HG02970 (cell line): Measurements from ENCODE around the gene DENND1B.
A peak's percentile ranks its signal among the peaks of the same experiment; 100 is the strongest.
"Not testable (repeated sequence)": the region's sequence is repeated elsewhere in the genome, so short reads cannot be mapped to it uniquely, and the experiment has no call there.

ENCODE experiments used
- ATAC-seq: cut with Tn5 transposase; IDR thresholded peaks from one replicate; pipeline ENCODE4 v1.9.1; 2021; ENCODE audit warnings: mild to moderate bottlenecking, moderate library complexity, moderate number of reproducible peaks; ENCODE audit not compliant: unreplicated experiment, low FRiP score

Gene DENND1B

GRCh38 chr1:197572169-197572568, 203.1 kb downstream of the DENND1B start:
- ATAC-seq: no peak

- no peak for ATAC-seq
These were observed 207.8 kb downstream of the DENND1B start for GRCh38 chr1:197567442-197567841.

- ATAC-seq: no peak
These were observed 214.2 kb downstream of the DENND1B start for GRCh38 chr1:197561041-197561440.

GRCh38 chr1:197559655-197560054, 215.6 kb downstream of the DENND1B start:
- no peak for ATAC-seq

- ATAC-seq: no peak
These were observed 216.0 kb downstream of the DENND1B start for GRCh38 chr1:197559244-197559643.

- ATAC-seq: no peak
These were observed 218.0 kb downstream of the DENND1B start for GRCh38 chr1:197557302-197557701.

- ATAC-seq: no peak
These were observed 222.0 kb downstream of the DENND1B start for GRCh38 chr1:197553281-197553680.

- ATAC-seq: no peak
These were observed 228.3 kb downstream of the DENND1B start for GRCh38 chr1:197546989-197547388.

- no peak for ATAC-seq
These were observed 230.7 kb downstream of the DENND1B start for GRCh38 chr1:197544553-197544952.

GRCh38 chr1:197544130-197544529, 231.2 kb downstream of the DENND1B start:
- no peak for ATAC-seq

GRCh38 chr1:197541411-197541810, 233.9 kb downstream of the DENND1B start:
- ATAC-seq: no peak

GRCh38 chr1:197526736-197527371, 248.4 kb downstream of the DENND1B start:
- ATAC-seq: no peak

GRCh38 chr1:197521118-197521739, 254.1 kb downstream of the DENND1B start:
- ATAC-seq: peak; percentile 78

- no peak for ATAC-seq
These were observed 255.4 kb downstream of the DENND1B start for GRCh38 chr1:197519741-197520334.

GRCh38 chr1:197515421-197515820, 259.9 kb downstream of the DENND1B start:
- ATAC-seq: no peak

- no peak for ATAC-seq
These were observed 264.4 kb downstream of the DENND1B start for GRCh38 chr1:197510691-197511378.

- no peak for ATAC-seq
These were observed 278.6 kb downstream of the DENND1B start for GRCh38 chr1:197496722-197497121.

GRCh38 chr1:197491505-197491904, 283.8 kb downstream of the DENND1B start:
- ATAC-seq: not testable (repeated sequence)

- no peak for ATAC-seq
These were observed 288.3 kb downstream of the DENND1B start for GRCh38 chr1:197486946-197487345.

- no peak for ATAC-seq
These were observed 289.5 kb downstream of the DENND1B start for GRCh38 chr1:197485790-197486189.

GRCh38 chr1:197481101-197481500, 294.2 kb downstream of the DENND1B start:
- ATAC-seq: no peak
